Keratinocyte (primary cell): ENCODE results near the gene CGB5. TPM values are rescaled to one million over a fixed set of nuclear protein-coding genes. Genes with fewer than 3 reads are reported as not detected.

Source experiments
- DNase-seq: peaks from one replicate; pipeline ENCODE4 v3.0.0-alpha.2; 2011; ENCODE audit warnings: low read depth, missing footprints, low spot score
- FAIRE-seq: peaks from 2 replicates; lab custom pipeline; 2011; peaks lifted over from hg19 to GRCh38; lab: Jason Lieb, UNC
- H2AFZ ChIP-seq: 2 replicates; pipeline ENCODE4 v1.6.0; 2012; ENCODE audit warnings: low read length, control low read depth, inconsistent platforms; ENCODE audit not compliant: control insufficient read depth
- H3K27ac ChIP-seq: 2 replicates; pipeline ENCODE4 v1.5.1; 2011; ENCODE audit warnings: low read length; ENCODE audit not compliant: control insufficient read depth, insufficient read depth
- H3K27me3 ChIP-seq: 3 replicates; pipeline ENCODE4 v1.6.0; 2011; ENCODE audit warnings: low read length; ENCODE audit not compliant: control insufficient read depth, insufficient read depth; ENCODE audit errors: extremely low read depth
- H3K36me3 ChIP-seq, 2 experiments: 2 replicates in 1 of 2; 3 replicates in 1 of 2; pipeline ENCODE4 v1.5.1; 2011; ENCODE audit warnings: low read length in 2 of 2, mild to moderate bottlenecking in 1 of 2; ENCODE audit not compliant: control insufficient read depth in 2 of 2, insufficient read depth in 2 of 2; ENCODE audit errors: extremely low read depth in 1 of 2
- H3K4me1 ChIP-seq: 3 replicates; pipeline ENCODE4 v1.5.1; 2011; ENCODE audit warnings: low read length; ENCODE audit not compliant: control insufficient read depth, insufficient read depth; ENCODE audit errors: extremely low read depth
- H3K4me2 ChIP-seq: 3 replicates; pipeline ENCODE4 v1.6.0; 2011; ENCODE audit warnings: low read depth, low read length; ENCODE audit not compliant: control insufficient read depth, insufficient read depth; ENCODE audit errors: extremely low read depth
- H3K4me3 ChIP-seq, 3 experiments: fragments of 200-600 bp in 1 of 3; sonication (generic) in 1 of 3; 2 replicates in 2 of 3; 3 replicates in 1 of 3; pipeline ENCODE4 v1.5.1; 2011 to 2016; ENCODE audit warnings: low read length in 3 of 3, mild to moderate bottlenecking in 3 of 3, control low read depth in 2 of 3, inconsistent platforms in 1 of 3, low read depth in 1 of 3, mixed read lengths in 1 of 3, mixed run types in 1 of 3, moderate library complexity in 1 of 3; ENCODE audit not compliant: control insufficient read depth in 2 of 3, insufficient read depth in 2 of 3; ENCODE audit errors: extremely low read depth in 1 of 3
- H3K79me2 ChIP-seq: 2 replicates; pipeline ENCODE4 v1.6.0; 2012; ENCODE audit warnings: low read length; ENCODE audit not compliant: control insufficient read depth, insufficient read depth
- H3K9ac ChIP-seq: 3 replicates; pipeline ENCODE4 v1.6.0; 2011; ENCODE audit warnings: low read length; ENCODE audit not compliant: control insufficient read depth, insufficient read depth; ENCODE audit errors: extremely low read depth
- H3K9me1 ChIP-seq: 3 replicates; pipeline ENCODE4 v1.6.0; 2011; ENCODE audit warnings: low read length; ENCODE audit not compliant: control insufficient read depth, insufficient read depth; ENCODE audit errors: extremely low read depth
- H3K9me3 ChIP-seq: 2 replicates; pipeline ENCODE4 v1.5.1; 2012; ENCODE audit warnings: low read depth, low read length; ENCODE audit not compliant: control insufficient read depth
- H4K20me1 ChIP-seq: 3 replicates; pipeline ENCODE4 v1.6.0; 2011; ENCODE audit warnings: low read length; ENCODE audit not compliant: control insufficient read depth, insufficient read depth; ENCODE audit errors: extremely low read depth
- EZH2 ChIP-seq: IDR thresholded peaks from one replicate; pipeline ENCODE4 v1.6.1; 2012; ENCODE audit warnings: inconsistent platforms, mild to moderate bottlenecking, low read length, moderate library complexity
- dilution Hi-C: fragments of 300-500 bp; cut with MboI; formaldehyde crosslinking; loops from one replicate; pipeline ENCODE4 v1.7.0; 2020; ENCODE audit warnings: low sequenced_read_pairs; ENCODE audit not compliant: extremely low pct_ligation_motif_present
- polyA plus RNA-seq, 5 experiments: library from polyadenylated mRNA; depleted of rRNA in 3 of 5; stranded (reverse) in 3 of 5; stranded (forward) in 1 of 5; unstranded in 1 of 5; fragments of >200 nt; gene quantifications; 1 replicate in 1 of 5; 2 replicates in 3 of 5; 3 replicates in 1 of 5; pipeline versions ENCODE4 v1.2.1 to v1.2.3, GENCODE V29; 2011 to 2012; ENCODE audit warnings: missing spikeins in 2 of 5, low read depth in 1 of 5, low replicate concordance in 1 of 5
- TF ChIP-seq, protein P1 (sequence below), 3 experiments: IDR thresholded peaks in 1 of 3; conservative IDR thresholded peaks in 1 of 3; optimal IDR thresholded peaks in 1 of 3; 2 replicates in 2 of 3; 3 replicates in 1 of 3; pipeline versions ENCODE3 to v1.5.1; 2011; ENCODE audit warnings: low read length in 3 of 3, mild to moderate bottlenecking in 3 of 3, moderate library complexity in 2 of 3, control low read depth in 1 of 3, inconsistent platforms in 1 of 3; ENCODE audit not compliant: insufficient read depth in 2 of 3; ENCODE audit errors: extremely low read depth in 1 of 3

The CGB5 gene
- polyA plus RNA-seq, 1 donor (not counting 4 experiments of a cell fraction or from before 2014, with no cell fraction given), result 0.21 TPM

DNA sequence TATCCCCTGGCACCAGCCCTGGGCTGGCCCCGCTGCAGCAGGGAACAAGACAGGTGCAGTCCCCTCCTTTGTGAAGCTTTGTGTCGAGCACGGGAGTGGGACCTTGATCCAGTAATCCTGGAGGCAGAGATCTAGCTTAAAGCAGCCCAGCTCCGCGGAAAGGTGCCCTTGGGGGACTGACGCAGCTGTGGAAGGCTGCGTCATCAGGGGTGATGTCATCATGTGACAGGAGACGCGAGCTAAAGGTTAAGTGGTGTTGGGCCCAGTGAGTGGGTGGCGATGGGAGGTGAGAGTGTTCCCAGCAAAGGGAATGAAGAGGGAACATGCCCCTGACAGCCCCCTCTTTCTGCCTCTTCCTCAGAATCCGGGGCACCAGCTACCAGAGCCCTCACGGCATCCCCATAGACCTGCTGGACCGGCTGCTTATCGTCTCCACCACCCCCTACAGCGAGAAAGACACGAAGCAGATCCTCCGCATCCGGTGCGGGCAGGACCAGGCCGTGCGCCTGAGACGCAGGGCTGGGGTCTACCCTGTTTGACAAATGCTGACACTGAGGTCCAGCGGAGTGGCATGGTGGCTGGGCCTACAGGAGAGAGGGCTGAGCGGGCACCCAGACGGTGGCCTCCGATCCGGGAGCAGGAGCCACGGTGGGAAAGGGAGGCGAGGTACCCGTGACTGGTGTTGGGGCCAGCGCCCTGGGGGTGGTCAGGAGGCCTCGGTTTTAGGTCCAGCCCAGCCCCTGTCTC lies 29.4 kb upstream of the CGB5 start:
- TF ChIP-seq, protein P1, sequence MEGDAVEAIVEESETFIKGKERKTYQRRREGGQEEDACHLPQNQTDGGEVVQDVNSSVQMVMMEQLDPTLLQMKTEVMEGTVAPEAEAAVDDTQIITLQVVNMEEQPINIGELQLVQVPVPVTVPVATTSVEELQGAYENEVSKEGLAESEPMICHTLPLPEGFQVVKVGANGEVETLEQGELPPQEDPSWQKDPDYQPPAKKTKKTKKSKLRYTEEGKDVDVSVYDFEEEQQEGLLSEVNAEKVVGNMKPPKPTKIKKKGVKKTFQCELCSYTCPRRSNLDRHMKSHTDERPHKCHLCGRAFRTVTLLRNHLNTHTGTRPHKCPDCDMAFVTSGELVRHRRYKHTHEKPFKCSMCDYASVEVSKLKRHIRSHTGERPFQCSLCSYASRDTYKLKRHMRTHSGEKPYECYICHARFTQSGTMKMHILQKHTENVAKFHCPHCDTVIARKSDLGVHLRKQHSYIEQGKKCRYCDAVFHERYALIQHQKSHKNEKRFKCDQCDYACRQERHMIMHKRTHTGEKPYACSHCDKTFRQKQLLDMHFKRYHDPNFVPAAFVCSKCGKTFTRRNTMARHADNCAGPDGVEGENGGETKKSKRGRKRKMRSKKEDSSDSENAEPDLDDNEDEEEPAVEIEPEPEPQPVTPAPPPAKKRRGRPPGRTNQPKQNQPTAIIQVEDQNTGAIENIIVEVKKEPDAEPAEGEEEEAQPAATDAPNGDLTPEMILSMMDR (optimal IDR thresholded peaks at IDR 0.05 in 1 of 3, IDR thresholded peaks at IDR 0.05 in 1 of 3, conservative IDR thresholded peaks at IDR 0.05 in 1 of 3; ENCODE audit: extremely low read depth in 1 of 3, insufficient read depth in 2 of 3, low read length in 3 of 3), result no peak

DNA sequence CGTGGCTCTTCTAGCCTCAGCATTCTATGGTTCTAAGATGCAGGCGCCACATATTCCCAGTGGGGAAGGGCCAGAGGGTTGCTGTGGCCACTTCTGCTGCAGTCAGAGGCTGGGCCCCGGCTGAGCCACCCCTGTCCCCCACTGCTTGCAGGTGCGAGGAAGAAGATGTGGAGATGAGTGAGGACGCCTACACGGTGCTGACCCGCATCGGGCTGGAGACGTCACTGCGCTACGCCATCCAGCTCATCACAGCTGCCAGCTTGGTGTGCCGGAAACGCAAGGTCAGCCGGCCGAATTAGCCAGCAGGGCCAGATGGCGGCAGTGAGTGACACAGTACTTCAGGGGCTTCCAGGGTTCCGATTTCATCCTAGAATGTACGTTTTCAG lies 28.8 kb upstream of the CGB5 start:
- Histone ChIP-seq H3K27ac (no peak overlapping the region), H3K36me3 (peaks cover 15 to 26% of the 10 kb centered on the region in 2 experiments), H3K4me2 (no peak overlapping the region), H3K9me1 (no peaks in the 10 kb centered on the region), H3K9ac (no peak overlapping the region), H3K27me3 (no peaks in the 10 kb centered on the region), H2AFZ (no peak overlapping the region), H3K79me2 (no peaks in the 10 kb centered on the region), H3K4me1 (peaks cover 18% of the 10 kb centered on the region), H4K20me1 (no peaks in the 10 kb centered on the region), H3K4me3 (no peak overlapping the region), H3K9me3 (no peaks in the 10 kb centered on the region)
- DNase-seq, result no peak
- dilution Hi-C loops, result no loop called here
- no peak for TF ChIP-seq EZH2
- TF ChIP-seq, protein P1 (optimal IDR thresholded peaks at IDR 0.05 in 1 of 3, IDR thresholded peaks at IDR 0.05 in 1 of 3, conservative IDR thresholded peaks at IDR 0.05 in 1 of 3; ENCODE audit: extremely low read depth in 1 of 3, insufficient read depth in 2 of 3, low read length in 3 of 3), result no peak
- FAIRE-seq, result no peak

More for the DNA sequence above, 29.4 kb upstream of the CGB5 start:
- no peak for FAIRE-seq
- Histone ChIP-seq H3K36me3 (peaks cover 15 to 28% of the 10 kb centered on the region in 2 experiments), H3K27me3 (no peaks in the 10 kb centered on the region), H3K79me2 (no peaks in the 10 kb centered on the region), H3K9ac (no peak overlapping the region), H3K9me3 (no peaks in the 10 kb centered on the region), H4K20me1 (no peaks in the 10 kb centered on the region), H3K4me3 (no peak overlapping the region), H2AFZ (no peak overlapping the region), H3K9me1 (no peaks in the 10 kb centered on the region), H3K4me2 (no peak overlapping the region), H3K27ac (no peak overlapping the region), H3K4me1 (peaks cover 18% of the 10 kb centered on the region)
- no peak for DNase-seq
- dilution Hi-C loops, result no loop called here
